H1 (cell line): ENCODE measurements around the gene BICD1. TPM values are rescaled to one million over a fixed set of nuclear protein-coding genes. Genes with fewer than 3 reads are reported as not detected.

Experiments used
- CTCF ChIA-PET: fragments of 300-600 bp; sonication (Branson Sonifier 250); formaldehyde crosslinking; loops from one replicate; lab custom pipeline; 2021; ENCODE audit not compliant: partially characterized antibody; lab: Charles Lee
- POLR2A ChIA-PET: fragments of 300-600 bp; sonication (Branson Sonifier 250); formaldehyde crosslinking; loops from one replicate; lab custom pipeline; 2021; ENCODE audit warnings: inconsistent platforms; ENCODE audit not compliant: partially characterized antibody; lab: Charles Lee
- DNase-seq, 2 experiments: peaks; one replicate each; pipeline versions ENCODE4 v3.0.0 to v3.0.0-alpha.2; 2010 to 2022; ENCODE audit warnings: low spot score in 2 of 2, low read depth in 1 of 2, mixed read lengths in 1 of 2
- FAIRE-seq: peaks from 2 replicates; lab custom pipeline; 2011; peaks lifted over from hg19 to GRCh38; lab: Jason Lieb, UNC
- H2AFZ ChIP-seq: 2 replicates; pipeline ENCODE4 v1.8.1; 2012; ENCODE audit warnings: low read length, inconsistent platforms
- H2AK5ac ChIP-seq: 2 replicates; pipeline ENCODE4 v1.6.1; 2013; ENCODE audit warnings: low read depth, low read length
- H2BK120ac ChIP-seq: replicated peaks from 2 replicates; pipeline ENCODE3; 2013; ENCODE audit warnings: low read depth, low read length, inconsistent platforms
- H2BK12ac ChIP-seq: 2 replicates; pipeline ENCODE4 v1.6.1; 2013; ENCODE audit warnings: low read depth, low read length
- H2BK15ac ChIP-seq: 2 replicates; pipeline ENCODE4 v1.6.1; 2013; ENCODE audit warnings: low read length
- H2BK20ac ChIP-seq: 2 replicates; pipeline ENCODE4 v1.6.1; 2013; ENCODE audit warnings: low read length
- H2BK5ac ChIP-seq: 2 replicates; pipeline ENCODE4 v1.6.1; 2013; ENCODE audit warnings: low read depth, low read length
- H3K14ac ChIP-seq: 2 replicates; pipeline ENCODE4 v1.6.1; 2013; ENCODE audit warnings: inconsistent platforms; ENCODE audit not compliant: insufficient read length
- H3K18ac ChIP-seq: 2 replicates; pipeline ENCODE4 v1.6.1; 2013; ENCODE audit warnings: low read length; ENCODE audit errors: extremely low read depth
- H3K23ac ChIP-seq: 2 replicates; pipeline ENCODE4 v1.6.1; 2013; ENCODE audit warnings: inconsistent platforms; ENCODE audit not compliant: insufficient read length
- H3K23me2 ChIP-seq: 2 replicates; pipeline ENCODE4 v1.6.1; 2013; ENCODE audit warnings: low read depth, low read length
- H3K27ac ChIP-seq: 2 replicates; pipeline ENCODE4 v1.6.1; 2011; ENCODE audit warnings: low read depth, low read length, inconsistent platforms
- H3K27me3 ChIP-seq, 4 experiments: replicated peaks in 1 of 4; 1 replicate in 1 of 4; 2 replicates in 3 of 4; pipeline versions ENCODE4 v1.6.1 to v1.8.1; 2011 to 2013; ENCODE audit warnings: low read length in 3 of 4, mild to moderate bottlenecking in 3 of 4, inconsistent platforms in 2 of 4, mixed read lengths in 2 of 4, moderate library complexity in 1 of 4; ENCODE audit not compliant: control insufficient read depth in 3 of 4, insufficient read depth in 3 of 4; ENCODE audit errors: extremely low read depth in 1 of 4
- H3K36me3 ChIP-seq, 4 experiments: 2 replicates each; pipeline versions ENCODE4 v1.6.1 to v1.8.1; 2011 to 2013; ENCODE audit warnings: mild to moderate bottlenecking in 4 of 4, low read length in 3 of 4, moderate library complexity in 2 of 4, control low read depth in 1 of 4, inconsistent platforms in 1 of 4; ENCODE audit not compliant: insufficient read depth in 4 of 4, control insufficient read depth in 2 of 4
- H3K4ac ChIP-seq: replicated peaks from 2 replicates; pipeline ENCODE3; 2013; ENCODE audit warnings: low read length, low read depth, mixed read lengths, inconsistent platforms; ENCODE audit not compliant: insufficient read length
- H3K4me1 ChIP-seq, 4 experiments: replicated peaks in 1 of 4; 1 replicate in 1 of 4; 2 replicates in 3 of 4; pipeline versions ENCODE4 v1.6.1 to v1.8.1; 2011 to 2013; ENCODE audit warnings: low read length in 3 of 4, inconsistent platforms in 2 of 4, mixed read lengths in 1 of 4; ENCODE audit not compliant: insufficient read depth in 4 of 4, control insufficient read depth in 3 of 4
- H3K4me2 ChIP-seq, 2 experiments: 2 replicates each; pipeline versions ENCODE4 v1.6.1 to v1.8.1; 2011 to 2013; ENCODE audit warnings: low read depth in 2 of 2, low read length in 2 of 2, control low read depth in 1 of 2, inconsistent platforms in 1 of 2, mild to moderate bottlenecking in 1 of 2; ENCODE audit not compliant: insufficient read depth in 1 of 2
- H3K4me3 ChIP-seq, 4 experiments: fragments of 200-600, 300-600 bp in 1 of 4; sonication (generic), shearing (Covaris generic), sonication (Bioruptor Twin) in 1 of 4; 2 replicates each; pipeline versions ENCODE4 v1.5.1 to v1.8.1; 2011 to 2016; ENCODE audit warnings: low read length in 4 of 4, low read depth in 3 of 4, control low read depth in 2 of 4, inconsistent platforms in 2 of 4, mild to moderate bottlenecking in 2 of 4, mixed read lengths in 1 of 4, moderate library complexity in 1 of 4; ENCODE audit not compliant: insufficient read depth in 2 of 4; ENCODE audit errors: extremely low read depth in 1 of 4
- H3K56ac ChIP-seq: replicated peaks from 2 replicates; pipeline ENCODE3; 2013; ENCODE audit warnings: low read depth, mild to moderate bottlenecking, mixed read lengths, low read length, inconsistent platforms; ENCODE audit not compliant: insufficient read length
- H3K79me1 ChIP-seq: 2 replicates; pipeline ENCODE4 v1.6.1; 2013; ENCODE audit warnings: low read depth, low read length, control low read depth
- H3K79me2 ChIP-seq, 2 experiments: 2 replicates each; pipeline versions ENCODE4 v1.6.1 to v1.8.1; 2012 to 2013; ENCODE audit warnings: low read length in 2 of 2, mild to moderate bottlenecking in 2 of 2, inconsistent platforms in 1 of 2; ENCODE audit not compliant: insufficient read depth in 2 of 2, control insufficient read depth in 1 of 2
- H3K9ac ChIP-seq, 4 experiments: replicated peaks in 1 of 4; 1 replicate in 1 of 4; 2 replicates in 3 of 4; pipeline versions ENCODE4 v1.6.1 to v1.8.1; 2011 to 2013; ENCODE audit warnings: low read depth in 3 of 4, low read length in 3 of 4, control low read depth in 2 of 4, mild to moderate bottlenecking in 2 of 4, moderate library complexity in 2 of 4, inconsistent platforms in 1 of 4; ENCODE audit errors: extremely low read depth in 1 of 4
- H3K9me3 ChIP-seq, 2 experiments: 2 replicates each; pipeline versions ENCODE4 v1.6.1 to v1.8.1; 2012 to 2013; ENCODE audit warnings: mild to moderate bottlenecking in 2 of 2, moderate library complexity in 2 of 2, control low read depth in 1 of 2, inconsistent platforms in 1 of 2, low read depth in 1 of 2, low read length in 1 of 2, mixed read lengths in 1 of 2; ENCODE audit not compliant: insufficient read depth in 2 of 2
- H4K20me1 ChIP-seq, 2 experiments: replicated peaks in 1 of 2; 2 replicates each; pipeline versions ENCODE3 to v1.8.1; 2011 to 2013; ENCODE audit warnings: inconsistent platforms in 2 of 2, low read length in 2 of 2, mild to moderate bottlenecking in 1 of 2; ENCODE audit not compliant: insufficient read depth in 2 of 2, control insufficient read depth in 1 of 2
- H4K5ac ChIP-seq: 2 replicates; pipeline ENCODE4 v1.6.1; 2013; ENCODE audit warnings: low read length, low read depth, mixed read lengths, inconsistent platforms; ENCODE audit not compliant: insufficient read length
- H4K8ac ChIP-seq: 2 replicates; pipeline ENCODE4 v1.8.0; 2013; ENCODE audit warnings: mild to moderate bottlenecking, moderate library complexity, low read length, inconsistent platforms; ENCODE audit not compliant: insufficient read depth; ENCODE audit errors: extremely low read depth
- H4K91ac ChIP-seq: replicated peaks from 2 replicates; pipeline ENCODE3; 2013; ENCODE audit warnings: low read length, mixed read lengths, inconsistent platforms; ENCODE audit not compliant: insufficient read length
- BCL11A ChIP-seq, 2 experiments: IDR thresholded peaks; one replicate each; pipeline ENCODE4 v1.6.1; 2011; ENCODE audit warnings: low read depth in 2 of 2, low read length in 2 of 2, mild to moderate bottlenecking in 2 of 2
- CHD1 ChIP-seq: IDR thresholded peaks from 2 replicates; pipeline ENCODE4 v1.6.1; 2012; ENCODE audit warnings: low read depth, low read length, improper control_type of control experiment
- GABPA ChIP-seq: IDR thresholded peaks from 2 replicates; pipeline ENCODE4 v1.6.1; 2011; ENCODE audit warnings: mild to moderate bottlenecking, low read length, moderate library complexity, borderline replicate concordance; ENCODE audit not compliant: insufficient read depth
- GTF2F1 ChIP-seq: IDR thresholded peaks from 2 replicates; pipeline ENCODE4 v1.6.1; 2012; ENCODE audit warnings: low read depth, low read length, improper control_type of control experiment, borderline replicate concordance
- JUN ChIP-seq: IDR thresholded peaks from 2 replicates; pipeline ENCODE4 v1.6.1; 2011; ENCODE audit warnings: low read depth, mild to moderate bottlenecking, improper control_type of control experiment, low read length
- NANOG ChIP-seq: IDR thresholded peaks from 2 replicates; pipeline ENCODE4 v1.6.1; 2011; ENCODE audit warnings: low read length, low read depth, mild to moderate bottlenecking, inconsistent platforms; ENCODE audit not compliant: insufficient read depth, poor library complexity, severe bottlenecking
- POU5F1 ChIP-seq: IDR thresholded peaks from 2 replicates; pipeline ENCODE4 v1.6.1; 2011; ENCODE audit warnings: low read depth, mild to moderate bottlenecking, low read length, moderate library complexity
- RNF2 ChIP-seq: fragments of 200-900, 300-1000 bp; sonication (generic); IDR thresholded peaks from 2 replicates; pipeline ENCODE4 v1.7.1; 2016; ENCODE audit warnings: borderline replicate concordance, low read depth, mild to moderate bottlenecking, antibody characterized with exemption, low read length; ENCODE audit not compliant: poor library complexity, severe bottlenecking; ENCODE audit errors: missing control alignments
- SIN3A ChIP-seq, 2 experiments: IDR thresholded peaks in 1 of 2; conservative IDR thresholded peaks in 1 of 2; 2 replicates each; pipeline ENCODE4 v1.6.1; 2011 to 2012; ENCODE audit warnings: low read length in 2 of 2, improper control_type of control experiment in 1 of 2, low read depth in 1 of 2, mild to moderate bottlenecking in 1 of 2
- WGBS, 2 experiments: shearing (Covaris generic) in 1 of 2; methylation state at CpG; one replicate each; pipeline versions ENCODE4 v1.1.6 to v1.1.7; 2013 to 2015; ENCODE audit warnings: low lambda C conversion rate in 2 of 2, mixed read lengths in 2 of 2, inconsistent platforms in 1 of 2, low coverage in 1 of 2, missing lambda C conversion rate in 1 of 2; ENCODE audit not compliant: insufficient replicate concordance in 2 of 2, insufficient coverage in 1 of 2, insufficient read length in 1 of 2; ENCODE audit errors: extremely low coverage in 1 of 2, missing lambda C conversion rate in 1 of 2; 5-methylcytosine and 5-hydroxymethylcytosine counted together
- polyA plus RNA-seq, 7 experiments: library from polyadenylated mRNA; depleted of rRNA in 3 of 7; stranded (reverse) in 5 of 7; unstranded in 2 of 7; fragments of >200 nt in 5 of 7; fragments of 200-250 nt in 2 of 7; gene quantifications; 1 replicate in 5 of 7; 2 replicates in 1 of 7; 4 replicates in 1 of 7; pipeline versions ENCODE4 v1.2.1 to v1.2.3, GENCODE V29; 2011 to 2013; ENCODE audit warnings: missing spikeins in 2 of 7, mixed read lengths in 2 of 7
- total RNA-seq: library from RNA; stranded (reverse); fragmentation: NEBNext Ultra II Directional; extraction: Animal tissue kit (Norgen Biotek cat#: 25700); gene quantifications from 2 replicates; pipeline ENCODE4 v1.2.1, GENCODE V29; 2021

Gene BICD1
- total and polyA plus RNA-seq, 2 of the 8 experiments (the other 6 are each of a cell fraction or from before 2014, with no cell fraction given) = 34.1 to 58.4 TPM

DNA sequence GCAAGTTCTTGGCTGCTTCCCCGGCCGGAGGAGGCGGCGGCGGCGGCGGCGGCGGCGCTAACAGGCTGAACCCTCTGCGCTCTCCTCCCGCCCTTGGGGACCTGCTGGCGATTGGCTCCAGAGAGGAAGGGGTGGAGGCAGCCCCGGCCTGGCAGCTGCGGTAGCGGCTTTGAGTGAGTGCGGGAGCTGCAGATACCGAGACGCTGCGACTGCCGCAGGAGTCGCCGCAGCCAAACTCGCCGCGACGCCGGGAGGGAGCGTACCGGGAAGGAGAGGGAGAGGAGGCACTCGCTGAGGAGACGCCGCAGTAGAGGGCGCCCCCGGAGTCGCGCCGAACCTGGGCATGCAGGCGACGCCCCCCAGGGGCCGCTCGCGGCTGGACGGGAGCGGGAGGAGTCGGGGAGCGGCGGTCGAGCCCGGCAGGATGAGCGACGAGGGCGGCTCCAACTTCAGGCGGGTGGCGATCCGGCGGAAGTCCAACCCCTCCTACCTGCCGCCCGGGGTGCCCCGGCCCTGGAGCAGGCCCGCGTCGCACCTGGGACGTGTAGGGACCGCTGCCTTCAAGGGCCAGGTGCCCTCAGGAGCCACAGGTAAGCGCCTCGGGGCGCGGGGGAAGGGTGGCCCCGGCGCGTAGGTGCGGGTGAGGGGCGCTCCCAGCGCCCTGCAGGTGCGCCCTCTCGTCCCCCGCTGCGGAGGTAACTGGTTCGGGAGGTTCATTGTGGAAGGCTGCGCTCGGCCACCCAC lies 292.9 kb downstream of the BICD1 start, which contains the start of gene FGD4:
Gene FGD4, plus strand, starts transcription at position 189 of the 744 bp plus-strand sequence.
- Histone ChIP-seq H3K36me3 (peaks cover 0 to 12% (median 0%) of the 10 kb centered on the region in 4 experiments; a peak in 1 of 8 replicates), H3K79me2 (peaks cover 28 to 43% of the 10 kb centered on the region in 2 experiments), H4K8ac (peak within 1 kb of the TSS; percentile 96), H3K4ac (peak within 1 kb of the TSS; percentile 55), H2BK120ac (peak within 1 kb of the TSS; percentile 72), H3K27me3 (no peaks in the 10 kb centered on the region), H3K4me2 (peak within 1 kb of the TSS; percentile 82 to 95), H3K4me1 (peaks cover 3 to 12% (median 7%) of the 10 kb centered on the region in 4 experiments; a peak in 5 of 7 replicates), H3K56ac (peak within 1 kb of the TSS; percentile 98), H2BK20ac (no peak within 1 kb of the TSS), H4K91ac (peak within 1 kb of the TSS; percentile 90), H3K27ac (peak within 1 kb of the TSS; percentile 91), H3K9ac (peak within 1 kb of the TSS; percentile 78 to 85 (median 82)), H2AFZ (no peak within 1 kb of the TSS), H3K18ac (peak within 1 kb of the TSS; percentile 98), H3K23me2 (peaks cover 3% of the 10 kb centered on the region), H2BK15ac (0 out of 2 replicates have a peak within 1 kb of the TSS, but pooled peaks have one; percentile 7), H2BK12ac (peak within 1 kb of the TSS; percentile 64), H4K20me1 (peaks cover 0 to 2% of the 10 kb centered on the region in 2 experiments), H3K14ac (no peak within 1 kb of the TSS), H2BK5ac (peak within 1 kb of the TSS; percentile 95; the same call in 1 of the 2 replicates), H3K79me1 (peaks cover 4% of the 10 kb centered on the region; the same call in 1 of the 2 replicates), H3K23ac (no peak within 1 kb of the TSS), H2AK5ac (peak within 1 kb of the TSS; percentile 7; the same call in 1 of the 2 replicates), H3K4me3 (peak within 1 kb of the TSS; percentile 76 to 88 (median 80)), H4K5ac (peak within 1 kb of the TSS; percentile 92), H3K9me3 (no peaks in the 10 kb centered on the region)
- DNase-seq (peak; percentile 66 to 90), FAIRE-seq (no peak)
- ChIA-PET CTCF (interaction anchor here (0.7 to 1.8 kb wide), 9 partner anchors 8 to 269 kb away, joined by 3 to 8 read pairs (median 4); no protein-coding TSS in a partner anchor), POLR2A (interaction anchor here (0.6 to 2.1 kb wide), 21 partner anchors 8 to 280 kb away, joined by 3 to 12 read pairs (median 4); partner anchors contain the start of gene DNM1L)
- 2% methylated on average over 33 of the region's 82 CpGs; no CpG with 5 or more reads in 1 of the 2 experiments for WGBS, 2 experiments
- TF ChIP-seq GABPA (0 out of 2 replicates have a peak, but pooled peaks have one; percentile 5), BCL11A (IDR thresholded peaks at IDR 0.05; ENCODE audit: low read depth in 2 of 2, low read length in 2 of 2) (no peak), JUN (no peak), RNF2 (no peak), GTF2F1 (no peak), SIN3A (conservative IDR thresholded peaks at IDR 0.05 in 1 of 2, IDR thresholded peaks at IDR 0.05 in 1 of 2; ENCODE audit: low read depth in 1 of 2, low read length in 2 of 2) (peak in 1 of 2 experiments; percentile 58; a peak in 1 of 4 replicates), NANOG (no peak), POU5F1 (no peak), CHD1 (no peak)
